GOT3 (cell line): ENCODE data around the gene MACROD2.

ENCODE experiments used
- DNase-seq: peaks from one replicate; lab custom pipeline; 2025; ENCODE audit warnings: mixed read lengths; lab: John Stamatoyannopoulos, UW

The MACROD2 gene

GRCh38 chr20:14582855-14583254 lies 587.5 kb downstream of the MACROD2 start:
- no peak for DNase-seq

GRCh38 chr20:14583413-14583812 lies 588.1 kb downstream of the MACROD2 start:
- no peak for DNase-seq

GRCh38 chr20:14589383-14589782 lies 594.1 kb downstream of the MACROD2 start:
- DNase-seq = no peak

GRCh38 chr20:14595051-14595450 lies 599.7 kb downstream of the MACROD2 start:
- no peak for DNase-seq

- no peak for DNase-seq
These were observed 601.9 kb downstream of the MACROD2 start for GRCh38 chr20:14597206-14597715.

GRCh38 chr20:14599613-14600012 lies 604.3 kb downstream of the MACROD2 start:
- no peak for DNase-seq

- no peak for DNase-seq
These were observed 605.2 kb downstream of the MACROD2 start for GRCh38 chr20:14600527-14600926.

- DNase-seq = no peak
These were observed 608.8 kb downstream of the MACROD2 start for GRCh38 chr20:14604143-14604542.

GRCh38 chr20:14609328-14610221 lies 614.3 kb downstream of the MACROD2 start:
- no peak for DNase-seq

GRCh38 chr20:14611479-14611878 lies 616.2 kb downstream of the MACROD2 start:
- DNase-seq = no peak

- no peak for DNase-seq
These were observed 617.1 kb downstream of the MACROD2 start for GRCh38 chr20:14612391-14612790.

- DNase-seq = no peak
These were observed 620.7 kb downstream of the MACROD2 start for GRCh38 chr20:14616003-14616402.

- no peak for DNase-seq
These were observed 621.8 kb downstream of the MACROD2 start for GRCh38 chr20:14617123-14617522.

GRCh38 chr20:14619411-14619810 lies 624.1 kb downstream of the MACROD2 start:
- no peak for DNase-seq

GRCh38 chr20:14622796-14623195 lies 627.5 kb downstream of the MACROD2 start:
- no peak for DNase-seq

GRCh38 chr20:14631011-14631410 lies 635.7 kb downstream of the MACROD2 start:
- DNase-seq = no peak

GRCh38 chr20:14632906-14633305 lies 637.6 kb downstream of the MACROD2 start:
- DNase-seq = no peak

- DNase-seq = no peak
These were observed 638.2 kb downstream of the MACROD2 start for GRCh38 chr20:14633507-14633906.

- DNase-seq = no peak
These were observed 639.3 kb downstream of the MACROD2 start for GRCh38 chr20:14634665-14635064.

- DNase-seq = no peak
These were observed 642.1 kb downstream of the MACROD2 start for GRCh38 chr20:14637441-14637840.

- no peak for DNase-seq
These were observed 647.8 kb downstream of the MACROD2 start for GRCh38 chr20:14643146-14643545.

- no peak for DNase-seq
These were observed 648.2 kb downstream of the MACROD2 start for GRCh38 chr20:14643556-14643955.

GRCh38 chr20:14644306-14645097 lies 649.2 kb downstream of the MACROD2 start:
- no peak for DNase-seq
